Measurements from ENCODE around the gene AMZ1.
A peak's percentile ranks its signal among the peaks of the same experiment; 100 is the strongest.
"Not testable (repeated sequence)": the region's sequence is repeated elsewhere in the genome, so short reads cannot be mapped to it uniquely, and the experiment has no call there.

AMZ1 gene

DNA sequence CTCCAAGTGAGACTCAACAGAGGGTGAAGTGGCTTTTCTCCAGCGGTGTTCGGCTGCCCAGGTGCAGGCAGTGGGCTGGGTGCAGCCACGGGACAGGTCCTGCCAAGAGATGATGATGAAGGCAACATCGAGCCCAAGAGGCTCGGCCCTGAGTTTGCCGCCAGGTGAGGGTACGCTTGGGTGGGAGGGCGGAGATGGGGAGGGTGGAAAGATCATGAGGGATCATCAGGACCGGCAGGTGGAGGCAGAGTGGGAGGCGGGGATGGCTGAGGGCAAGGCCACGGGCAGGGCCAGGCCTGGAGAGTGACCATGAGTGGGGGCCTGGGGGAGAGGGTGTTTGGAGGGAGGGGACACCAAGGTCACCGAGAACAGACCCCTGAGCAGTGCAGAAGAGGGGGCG lies 17.8 kb upstream of the AMZ1 start:
- DNase-seq (ENCODE audit: low spot score) = no peak

DNA sequence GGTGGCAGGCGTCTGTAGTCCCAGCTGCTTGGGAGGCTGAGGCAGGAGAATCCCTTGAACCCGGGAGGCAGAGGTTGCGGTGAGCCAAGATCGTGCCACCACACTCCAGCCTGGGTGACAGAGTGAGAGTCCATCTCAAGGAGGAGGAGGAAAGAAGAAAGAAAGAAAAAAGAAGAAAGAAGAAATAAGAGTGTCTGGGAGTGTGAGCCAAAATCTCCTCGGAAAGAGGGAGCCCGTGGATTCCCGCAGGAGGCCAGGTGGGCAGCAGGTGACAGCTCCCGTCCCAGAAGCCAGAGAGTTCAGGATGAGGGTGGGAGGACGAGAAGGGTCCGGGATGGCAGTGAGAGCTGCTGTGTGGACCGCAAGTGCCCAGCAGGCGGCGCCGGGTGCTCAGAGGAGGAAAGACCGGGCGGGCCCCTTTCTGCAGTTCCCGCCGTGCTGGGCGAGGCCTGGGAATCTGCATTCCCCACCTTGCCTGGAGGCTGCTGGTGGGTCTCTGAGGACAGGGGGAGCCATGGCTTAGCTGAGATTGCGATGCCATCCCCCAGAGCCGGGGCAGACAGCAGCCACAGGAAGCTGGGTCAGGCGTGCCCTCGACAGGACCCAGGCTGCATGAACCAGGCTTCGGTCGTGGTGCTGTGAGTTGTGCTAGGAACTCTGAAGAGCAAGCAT lies 17.1 kb upstream of the AMZ1 start:
- DNase-seq (ENCODE audit: low spot score) = peak; percentile 90

GRCh38 chr7:2673214-2673613 lies 14.8 kb upstream of the AMZ1 start:
- not testable (repeated sequence) for DNase-seq (ENCODE audit: low spot score)

- DNase-seq (ENCODE audit: low spot score) = no peak
These were observed 14.1 kb upstream of the AMZ1 start for GRCh38 chr7:2673934-2674333.

GRCh38 chr7:2675256-2675764 lies 12.7 kb upstream of the AMZ1 start:
- no peak for DNase-seq (ENCODE audit: low spot score)

- DNase-seq (ENCODE audit: low spot score) = not testable (repeated sequence)
These were observed 11.4 kb upstream of the AMZ1 start for GRCh38 chr7:2676576-2676975.

- not testable (repeated sequence) for DNase-seq (ENCODE audit: low spot score)
These were observed 9.5 kb upstream of the AMZ1 start for GRCh38 chr7:2678454-2678853.

DNA sequence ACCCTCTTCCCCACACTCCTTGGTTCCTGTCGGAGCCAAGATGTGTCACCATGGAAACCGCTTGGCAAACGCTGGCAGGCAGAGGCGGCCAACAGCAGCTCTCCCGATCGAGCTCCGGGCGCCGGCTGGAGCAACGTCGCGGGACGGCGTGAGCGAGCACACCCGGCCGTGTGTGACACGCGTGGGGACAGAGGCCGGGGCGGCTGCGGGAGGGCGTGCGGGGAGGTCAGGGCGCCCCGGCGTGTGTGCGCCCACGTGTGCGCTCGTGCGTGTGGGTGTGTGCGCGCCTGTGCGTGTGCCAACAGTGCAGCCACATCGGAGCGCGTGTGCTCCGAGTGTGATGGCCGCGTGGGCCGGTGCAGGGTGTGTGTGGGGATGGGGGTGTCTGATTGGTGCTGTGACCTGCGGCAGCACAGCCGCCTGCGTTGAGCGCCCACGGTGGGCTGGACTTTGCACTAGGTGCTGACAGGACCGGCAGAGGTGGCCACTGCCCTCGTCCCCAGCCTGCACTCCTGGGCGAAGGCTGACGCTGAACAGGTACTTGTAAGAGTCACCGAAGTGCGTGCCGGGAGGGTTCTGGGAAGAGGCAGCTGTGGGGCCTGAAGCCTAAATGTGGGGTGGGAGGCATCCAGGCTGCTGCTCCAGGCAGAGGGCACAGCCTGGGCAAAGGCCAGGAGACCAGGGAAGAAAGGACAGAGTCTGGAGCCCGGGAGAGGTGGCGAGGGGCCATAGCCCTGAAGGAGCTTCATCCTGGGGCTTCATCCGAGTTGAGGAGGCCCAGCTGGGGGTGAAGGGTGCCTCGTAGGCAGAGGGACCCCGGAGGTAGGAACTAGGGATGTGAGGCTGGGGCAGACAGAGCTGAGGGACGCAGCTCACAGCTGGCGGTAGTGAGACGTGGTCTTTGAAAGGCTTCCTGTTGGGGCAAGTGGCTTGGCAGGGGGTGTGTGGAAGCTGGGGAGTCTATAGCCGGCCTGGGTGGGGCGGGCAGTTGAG lies 8.6 kb upstream of the AMZ1 start:
- DNase-seq (ENCODE audit: low spot score) = not testable (repeated sequence)

- DNase-seq (ENCODE audit: low spot score) = no peak
These were observed 7.7 kb upstream of the AMZ1 start for GRCh38 chr7:2680256-2680655.

DNA sequence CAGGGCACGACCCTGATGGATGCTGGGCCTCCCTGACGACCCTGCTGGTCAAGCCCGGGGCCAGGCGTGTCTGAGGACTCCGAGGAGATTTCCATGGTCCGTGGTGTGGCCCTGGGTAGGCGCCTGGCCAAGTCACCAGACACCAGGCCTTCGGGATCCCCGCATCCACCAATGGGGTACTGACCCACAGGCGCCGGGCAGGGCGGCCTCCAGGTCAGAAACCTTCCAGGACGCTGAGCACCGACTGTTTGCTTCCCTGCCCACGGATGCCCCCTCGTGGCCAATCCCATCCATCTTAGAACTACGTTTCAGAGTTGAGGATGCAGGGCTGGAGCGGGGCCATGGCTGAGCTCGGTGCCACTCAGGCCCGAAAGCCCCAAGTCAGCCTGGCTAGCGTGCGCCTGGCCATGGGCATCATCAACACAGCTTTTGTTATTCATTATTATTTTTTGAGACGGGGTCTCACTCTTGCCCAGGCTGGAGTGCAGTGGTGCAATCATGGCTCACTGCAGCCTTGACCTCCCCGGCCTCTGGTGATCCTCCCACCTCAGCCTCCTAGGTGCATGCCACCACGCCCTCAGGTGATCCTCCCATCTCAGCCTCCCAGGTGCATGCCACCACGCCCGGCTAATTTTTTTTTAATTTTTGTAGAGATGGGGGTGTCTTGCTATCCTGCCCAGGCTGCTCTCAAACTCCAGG lies 7.1 kb upstream of the AMZ1 start:
- peak; percentile 91 for DNase-seq (ENCODE audit: low spot score)

DNA sequence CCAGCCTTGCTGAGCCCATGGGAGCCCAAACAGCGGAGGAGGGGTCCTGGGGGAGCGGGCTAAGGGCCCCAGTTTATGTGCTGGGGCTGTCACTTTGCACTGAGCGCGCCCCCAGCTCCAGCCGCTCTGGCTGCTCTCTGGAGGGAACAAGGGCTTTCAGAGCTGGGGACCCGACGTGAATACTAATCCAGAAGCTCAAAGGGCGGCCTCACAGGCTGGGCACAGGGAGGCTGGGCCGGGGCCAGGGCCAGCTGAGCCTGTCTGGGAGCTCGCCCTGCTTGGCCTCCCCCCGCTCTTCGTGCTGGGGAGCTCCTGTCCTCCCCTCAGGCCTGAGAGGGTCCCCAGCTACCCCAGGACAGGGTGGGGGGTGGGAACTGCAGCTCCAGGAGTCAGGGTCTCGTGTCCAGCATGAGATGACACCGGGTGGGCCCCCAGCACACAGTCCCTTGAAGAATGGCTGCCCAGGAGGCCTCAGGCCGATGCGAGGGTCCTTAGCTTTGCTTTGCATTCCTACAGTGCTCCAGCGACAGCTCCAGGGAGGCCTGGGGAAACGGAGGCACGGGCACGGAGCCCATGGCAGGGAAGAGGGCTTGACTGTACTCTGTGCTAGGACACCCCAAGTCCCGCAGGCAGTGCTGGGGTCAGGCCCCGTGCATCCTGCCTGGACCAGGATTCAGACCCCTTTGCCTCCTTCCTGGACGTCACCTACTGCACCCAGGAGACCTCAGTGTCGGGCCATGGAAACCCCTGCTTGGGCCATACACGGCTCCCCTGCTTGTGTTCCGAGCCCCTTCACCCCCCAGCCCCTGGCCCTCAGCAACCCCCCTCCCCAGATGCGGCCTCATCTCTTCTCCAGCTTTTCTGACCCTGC lies 5.8 kb upstream of the AMZ1 start:
- DNase-seq (ENCODE audit: low spot score) = no peak

GRCh38 chr7:2684501-2684900 lies 3.5 kb upstream of the AMZ1 start:
- DNase-seq (ENCODE audit: low spot score) = no peak

- no peak for DNase-seq (ENCODE audit: low spot score)
These were observed 1.9 kb upstream of the AMZ1 start for GRCh38 chr7:2686101-2686500.

GRCh38 chr7:2687338-2687869 lies 598 bp upstream of the AMZ1 start:
- DNase-seq (ENCODE audit: low spot score) = peak; percentile 82

DNA sequence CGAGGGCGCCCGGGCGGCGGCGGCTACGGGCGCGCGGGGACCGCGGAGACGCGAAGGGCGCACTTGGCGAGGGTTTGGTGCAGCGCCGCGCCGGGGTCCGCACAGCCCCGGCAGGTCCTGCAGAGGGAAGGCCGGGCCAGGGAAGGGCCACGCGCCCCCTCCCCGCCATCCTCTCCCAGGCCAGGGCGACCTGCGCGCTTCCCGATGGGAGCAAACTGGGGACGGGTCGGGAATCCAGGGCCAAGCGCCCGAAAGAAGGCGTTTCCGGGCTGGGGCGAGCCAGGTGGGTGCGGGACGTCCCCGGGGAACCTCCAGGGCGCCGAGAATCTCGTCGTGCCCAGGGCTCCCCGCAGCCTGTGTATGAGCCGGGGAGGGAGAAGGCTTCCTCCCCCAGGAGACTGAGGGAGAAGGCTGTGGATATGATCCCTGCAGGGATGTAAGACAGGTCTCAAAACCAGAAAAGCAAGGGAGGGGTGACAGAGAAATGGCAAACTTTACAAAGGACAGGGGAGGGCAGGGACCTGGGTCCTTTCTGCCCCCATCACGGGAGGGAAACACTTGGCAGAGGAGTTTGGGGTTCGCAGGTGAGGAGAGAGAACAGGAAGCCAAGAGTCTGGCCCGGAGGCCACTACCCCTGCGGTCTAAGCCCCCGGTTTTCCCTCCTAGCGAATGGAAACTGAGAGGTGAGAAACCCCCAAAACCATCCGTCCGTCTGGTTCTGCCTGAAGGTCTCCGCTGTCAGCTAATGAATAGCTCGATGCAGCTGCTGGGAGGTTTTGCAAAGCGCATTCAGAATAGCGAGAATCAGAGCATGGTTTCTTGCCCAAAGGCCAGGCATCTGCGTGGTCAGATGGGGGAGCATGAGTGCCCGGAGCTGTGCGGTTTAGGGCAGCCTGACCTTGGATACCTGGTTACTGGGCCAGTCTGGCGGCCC lies 674 bp downstream of the AMZ1 start:
- DNase-seq (ENCODE audit: low spot score) = peak; percentile 58

- DNase-seq (ENCODE audit: low spot score) = no peak
These were observed 1.4 kb downstream of the AMZ1 start for GRCh38 chr7:2689343-2689847.

- no peak for DNase-seq (ENCODE audit: low spot score)
These were observed 2.1 kb downstream of the AMZ1 start for GRCh38 chr7:2689951-2690705.

DNA sequence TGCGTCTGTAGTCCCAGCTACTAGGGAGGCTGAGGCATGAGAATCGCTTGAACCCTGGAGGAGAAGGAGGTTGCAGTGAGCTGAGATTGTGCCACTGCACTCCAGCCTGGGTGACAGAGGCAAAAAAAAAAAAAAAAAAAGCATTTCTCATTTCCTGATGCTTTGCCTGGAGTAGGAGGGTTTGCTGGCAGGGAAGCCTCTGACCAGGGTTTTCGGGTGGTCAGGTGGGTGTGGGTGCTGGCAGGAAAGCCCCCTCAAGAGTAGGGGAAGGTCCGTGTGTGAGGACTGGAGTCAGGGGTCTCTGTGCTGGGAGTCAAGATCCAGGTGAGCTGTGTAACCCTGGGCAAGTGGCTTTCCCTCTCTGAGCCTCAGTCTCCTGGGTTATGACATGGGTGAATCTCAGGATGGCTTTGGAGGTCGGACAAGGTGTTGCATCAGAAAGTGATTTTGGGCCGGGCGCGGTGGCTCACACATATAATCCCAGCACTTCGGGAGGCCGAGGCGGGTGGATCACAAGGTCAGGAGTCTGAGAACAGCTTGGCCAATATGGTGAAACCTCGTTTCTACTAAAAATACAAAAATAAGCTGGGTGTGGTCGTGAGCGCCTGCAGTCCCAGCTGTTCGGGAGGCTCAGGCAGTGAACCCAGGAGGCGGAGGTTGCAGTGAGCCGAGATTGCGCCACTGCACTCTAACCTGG lies 3.2 kb downstream of the AMZ1 start:
- no peak for DNase-seq (ENCODE audit: low spot score)
